ENCODE data around the gene FGR.

DNA sequence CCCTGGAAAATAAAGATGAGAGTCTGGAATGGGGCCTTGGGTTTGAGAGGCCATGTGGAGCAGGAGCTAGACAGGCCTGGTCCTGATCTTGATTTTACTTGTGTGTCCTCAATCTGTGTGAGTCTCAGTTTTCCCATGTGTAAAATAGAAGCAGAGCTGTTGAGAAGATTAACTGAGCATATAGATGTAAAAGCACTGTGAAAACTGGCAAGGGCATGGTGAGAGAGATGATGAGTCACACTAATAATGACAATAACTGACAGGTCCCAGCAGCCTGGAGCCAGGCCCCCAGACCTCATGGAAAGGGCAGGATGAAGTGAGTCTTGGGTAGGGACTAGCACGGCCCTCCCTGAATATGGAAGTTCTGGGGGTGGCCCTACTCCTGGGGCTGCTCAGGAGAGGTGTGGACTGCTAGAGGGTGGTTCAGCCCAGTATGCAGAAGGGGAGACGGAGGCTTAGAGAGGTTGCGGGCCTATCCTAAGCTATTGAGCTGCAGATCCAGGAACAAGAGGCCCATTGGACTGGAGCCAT lies 28.2 kb downstream of the FGR start:
- TF ChIP-seq, protein P1, sequence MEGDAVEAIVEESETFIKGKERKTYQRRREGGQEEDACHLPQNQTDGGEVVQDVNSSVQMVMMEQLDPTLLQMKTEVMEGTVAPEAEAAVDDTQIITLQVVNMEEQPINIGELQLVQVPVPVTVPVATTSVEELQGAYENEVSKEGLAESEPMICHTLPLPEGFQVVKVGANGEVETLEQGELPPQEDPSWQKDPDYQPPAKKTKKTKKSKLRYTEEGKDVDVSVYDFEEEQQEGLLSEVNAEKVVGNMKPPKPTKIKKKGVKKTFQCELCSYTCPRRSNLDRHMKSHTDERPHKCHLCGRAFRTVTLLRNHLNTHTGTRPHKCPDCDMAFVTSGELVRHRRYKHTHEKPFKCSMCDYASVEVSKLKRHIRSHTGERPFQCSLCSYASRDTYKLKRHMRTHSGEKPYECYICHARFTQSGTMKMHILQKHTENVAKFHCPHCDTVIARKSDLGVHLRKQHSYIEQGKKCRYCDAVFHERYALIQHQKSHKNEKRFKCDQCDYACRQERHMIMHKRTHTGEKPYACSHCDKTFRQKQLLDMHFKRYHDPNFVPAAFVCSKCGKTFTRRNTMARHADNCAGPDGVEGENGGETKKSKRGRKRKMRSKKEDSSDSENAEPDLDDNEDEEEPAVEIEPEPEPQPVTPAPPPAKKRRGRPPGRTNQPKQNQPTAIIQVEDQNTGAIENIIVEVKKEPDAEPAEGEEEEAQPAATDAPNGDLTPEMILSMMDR (IDR thresholded peaks at IDR 0.05): no peak
- no peak for TF ChIP-seq EZH2phosphoT487 (IDR thresholded peaks at IDR 0.05)
